HG02759 (cell line): ENCODE data around the gene MARCHF2.

ENCODE experiments used
- ATAC-seq: cut with Tn5 transposase; IDR thresholded peaks from one replicate; pipeline ENCODE4 v1.9.1; 2021; ENCODE audit warnings: mild to moderate bottlenecking, moderate library complexity; ENCODE audit not compliant: unreplicated experiment

The MARCHF2 gene

GRCh38 chr19:8451885-8452284 lies 38.8 kb downstream of the MARCHF2 start:
- no peak for ATAC-seq

GRCh38 chr19:8452446-8453123 lies 39.5 kb downstream of the MARCHF2 start:
- ATAC-seq, result no peak

- no peak for ATAC-seq
These were observed 40.5 kb downstream of the MARCHF2 start for GRCh38 chr19:8453616-8454015.

- ATAC-seq, result no peak
These were observed 41.1 kb downstream of the MARCHF2 start for GRCh38 chr19:8454218-8454617.

- ATAC-seq, result no peak
These were observed 41.9 kb downstream of the MARCHF2 start for GRCh38 chr19:8455018-8455417.

GRCh38 chr19:8456064-8456463 lies 43.0 kb downstream of the MARCHF2 start:
- no peak for ATAC-seq

GRCh38 chr19:8457209-8457608 lies 44.1 kb downstream of the MARCHF2 start:
- no peak for ATAC-seq

- ATAC-seq, result no peak
These were observed 44.7 kb downstream of the MARCHF2 start for GRCh38 chr19:8457827-8458226.

GRCh38 chr19:8458380-8458779 lies 45.3 kb downstream of the MARCHF2 start:
- ATAC-seq, result no peak

GRCh38 chr19:8459095-8459494 lies 46.0 kb downstream of the MARCHF2 start:
- ATAC-seq, result no peak

GRCh38 chr19:8459520-8460270 lies 46.6 kb downstream of the MARCHF2 start:
- ATAC-seq, result no peak

GRCh38 chr19:8460516-8461298 lies 47.6 kb downstream of the MARCHF2 start:
- ATAC-seq, result no peak

- no peak for ATAC-seq
These were observed 48.3 kb downstream of the MARCHF2 start for GRCh38 chr19:8461376-8461775.

- ATAC-seq, result no peak
These were observed 48.8 kb downstream of the MARCHF2 start for GRCh38 chr19:8461891-8462290.

GRCh38 chr19:8462571-8462970 lies 49.5 kb downstream of the MARCHF2 start:
- ATAC-seq, result no peak

GRCh38 chr19:8463365-8463764 lies 50.3 kb downstream of the MARCHF2 start:
- ATAC-seq, result no peak

GRCh38 chr19:8466018-8466417 lies 52.9 kb downstream of the MARCHF2 start:
- ATAC-seq, result no peak

GRCh38 chr19:8468124-8468523 lies 55.0 kb downstream of the MARCHF2 start:
- no peak for ATAC-seq

GRCh38 chr19:8468761-8469373 lies 55.8 kb downstream of the MARCHF2 start:
- no peak for ATAC-seq

- no peak for ATAC-seq
These were observed 56.7 kb downstream of the MARCHF2 start for GRCh38 chr19:8469613-8470368.
